GM19468 (cell line): Measurements from ENCODE around the gene ITGAL.
"Not testable (repeated sequence)": the region's sequence is repeated elsewhere in the genome, so short reads cannot be mapped to it uniquely, and the experiment has no call there.

Source experiments
- ATAC-seq: cut with Tn5 transposase; IDR thresholded peaks from one replicate; pipeline ENCODE4 v1.9.1; 2021; ENCODE audit warnings: mild to moderate bottlenecking, moderate library complexity, moderate number of reproducible peaks; ENCODE audit not compliant: unreplicated experiment; ENCODE audit errors: extremely low read depth

The ITGAL gene

DNA sequence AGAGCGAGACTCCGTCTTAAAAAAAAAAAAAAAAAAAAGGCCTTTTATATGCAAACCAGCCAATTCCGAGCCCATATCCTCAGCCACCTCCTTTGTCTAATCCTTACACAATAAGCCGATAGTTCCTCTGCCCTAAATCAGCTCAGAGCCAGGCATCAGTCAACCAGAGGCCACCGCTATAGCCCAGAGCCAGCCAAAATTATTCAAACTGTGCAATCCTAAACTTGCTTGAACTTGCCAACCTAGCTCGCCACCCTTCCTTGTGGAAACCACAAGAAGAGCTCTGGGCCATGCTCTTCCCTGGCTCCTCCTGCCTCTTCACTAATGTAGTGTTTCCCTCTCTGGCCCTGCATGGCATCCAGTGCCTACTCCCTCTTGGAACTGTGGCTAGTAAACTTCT lies 17.7 kb downstream of the ITGAL start:
- ATAC-seq = no peak

DNA sequence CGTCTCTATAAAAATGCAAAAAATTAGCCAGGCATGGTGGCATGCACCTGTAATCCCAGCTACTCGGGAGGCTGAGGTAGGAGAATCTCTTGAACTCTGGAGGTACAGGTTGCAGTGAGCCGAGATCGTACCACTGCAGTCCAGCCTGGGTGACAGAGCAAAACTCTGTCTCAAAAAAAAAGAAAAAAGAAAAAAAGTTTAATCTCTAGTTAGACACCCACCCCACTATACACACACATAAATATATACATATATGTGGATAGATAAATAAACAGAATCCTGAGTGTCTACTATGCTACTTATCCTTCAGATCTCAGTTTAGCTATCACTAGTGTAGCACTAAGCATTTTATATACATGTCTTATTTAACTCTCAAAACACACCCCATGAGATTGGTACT lies 18.7 kb downstream of the ITGAL start:
- ATAC-seq = no peak

GRCh38 chr16:30491744-30492308 lies 19.3 kb downstream of the ITGAL start:
- ATAC-seq = no peak

- no peak for ATAC-seq
Measured at GRCh38 chr16:30493941-30494488, 21.5 kb downstream of the ITGAL start.

DNA sequence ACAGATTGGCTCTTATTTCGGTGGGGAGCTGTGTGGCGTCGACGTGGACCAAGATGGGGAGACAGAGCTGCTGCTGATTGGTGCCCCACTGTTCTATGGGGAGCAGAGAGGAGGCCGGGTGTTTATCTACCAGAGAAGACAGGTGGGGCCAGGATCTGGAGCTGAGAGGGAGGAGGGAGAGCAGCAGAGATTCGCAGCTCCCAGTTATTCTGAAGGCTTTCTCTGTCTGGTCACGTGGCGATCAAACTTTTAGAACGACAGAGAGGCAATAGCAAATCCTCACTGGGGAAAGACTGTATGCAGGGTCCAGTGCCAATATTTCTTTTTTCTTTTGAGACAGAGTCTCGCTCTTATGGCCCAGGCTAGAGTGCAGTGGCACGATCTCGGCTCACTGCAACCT lies 22.2 kb downstream of the ITGAL start:
- ATAC-seq = no peak

DNA sequence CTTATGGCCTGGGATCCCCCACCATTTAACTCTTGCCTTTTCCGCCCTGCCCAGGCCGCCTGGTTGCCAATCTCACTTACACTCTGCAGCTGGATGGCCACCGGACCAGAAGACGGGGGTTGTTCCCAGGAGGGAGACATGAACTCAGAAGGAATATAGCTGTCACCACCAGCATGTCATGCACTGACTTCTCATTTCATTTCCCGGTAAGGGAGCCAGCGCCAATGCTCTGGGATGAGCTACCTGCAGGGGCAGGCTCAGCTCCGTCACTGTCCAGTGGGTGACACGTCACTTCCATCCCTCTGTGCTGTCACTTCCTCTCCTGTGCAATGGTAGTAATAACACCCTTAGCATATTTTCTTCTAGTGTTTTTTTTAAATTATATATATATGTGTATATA lies 26.7 kb downstream of the ITGAL start:
- ATAC-seq = no peak

- ATAC-seq = no peak
Measured at GRCh38 chr16:30503403-30504296, 31.1 kb downstream of the ITGAL start.

GRCh38 chr16:30509081-30509765 lies 36.7 kb downstream of the ITGAL start:
- no peak for ATAC-seq

- ATAC-seq = no peak
Measured at GRCh38 chr16:30510376-30510938, 37.9 kb downstream of the ITGAL start.

- no peak for ATAC-seq
Measured at GRCh38 chr16:30511509-30511908, 39.0 kb downstream of the ITGAL start.

DNA sequence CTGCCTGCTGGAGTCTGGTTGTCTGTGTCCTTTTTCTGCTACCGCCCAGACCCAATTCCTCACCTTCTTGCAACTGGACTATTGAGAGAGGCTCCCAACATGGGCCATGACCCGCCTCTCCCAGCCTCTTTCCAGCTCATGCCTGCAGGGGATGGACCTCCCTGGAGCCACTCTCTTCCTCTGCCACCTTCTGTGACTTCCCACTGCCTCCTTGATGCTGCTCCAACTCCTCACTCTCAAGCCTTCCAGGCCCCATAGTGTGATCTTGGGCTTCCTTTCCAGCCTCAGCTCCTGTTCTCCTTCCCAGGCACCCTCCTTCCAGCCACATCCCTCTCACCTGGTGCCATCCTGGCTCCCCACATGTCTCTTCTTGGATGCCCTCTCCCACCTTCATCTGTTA lies 42.7 kb downstream of the ITGAL start:
- ATAC-seq = no peak

DNA sequence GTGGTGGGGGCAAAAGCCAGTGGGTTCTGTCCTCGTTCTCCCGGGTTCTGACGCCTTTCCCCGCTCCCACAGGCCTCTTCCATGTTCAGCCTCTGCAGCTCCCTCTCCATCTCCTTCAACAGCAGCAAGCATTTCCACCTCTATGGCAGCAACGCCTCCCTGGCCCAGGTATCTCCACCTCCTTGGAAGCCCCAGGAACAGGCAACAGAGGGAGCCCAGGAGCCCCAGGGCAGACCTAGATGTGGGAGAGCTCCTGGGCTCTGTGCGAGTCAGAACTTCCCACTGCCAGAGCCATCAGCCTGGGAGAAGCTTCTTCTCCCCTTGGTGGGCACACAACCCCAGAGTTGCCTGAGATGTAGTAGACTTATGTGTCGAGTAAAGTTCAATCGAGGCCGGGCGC lies 46.0 kb downstream of the ITGAL start:
- ATAC-seq = no peak

DNA sequence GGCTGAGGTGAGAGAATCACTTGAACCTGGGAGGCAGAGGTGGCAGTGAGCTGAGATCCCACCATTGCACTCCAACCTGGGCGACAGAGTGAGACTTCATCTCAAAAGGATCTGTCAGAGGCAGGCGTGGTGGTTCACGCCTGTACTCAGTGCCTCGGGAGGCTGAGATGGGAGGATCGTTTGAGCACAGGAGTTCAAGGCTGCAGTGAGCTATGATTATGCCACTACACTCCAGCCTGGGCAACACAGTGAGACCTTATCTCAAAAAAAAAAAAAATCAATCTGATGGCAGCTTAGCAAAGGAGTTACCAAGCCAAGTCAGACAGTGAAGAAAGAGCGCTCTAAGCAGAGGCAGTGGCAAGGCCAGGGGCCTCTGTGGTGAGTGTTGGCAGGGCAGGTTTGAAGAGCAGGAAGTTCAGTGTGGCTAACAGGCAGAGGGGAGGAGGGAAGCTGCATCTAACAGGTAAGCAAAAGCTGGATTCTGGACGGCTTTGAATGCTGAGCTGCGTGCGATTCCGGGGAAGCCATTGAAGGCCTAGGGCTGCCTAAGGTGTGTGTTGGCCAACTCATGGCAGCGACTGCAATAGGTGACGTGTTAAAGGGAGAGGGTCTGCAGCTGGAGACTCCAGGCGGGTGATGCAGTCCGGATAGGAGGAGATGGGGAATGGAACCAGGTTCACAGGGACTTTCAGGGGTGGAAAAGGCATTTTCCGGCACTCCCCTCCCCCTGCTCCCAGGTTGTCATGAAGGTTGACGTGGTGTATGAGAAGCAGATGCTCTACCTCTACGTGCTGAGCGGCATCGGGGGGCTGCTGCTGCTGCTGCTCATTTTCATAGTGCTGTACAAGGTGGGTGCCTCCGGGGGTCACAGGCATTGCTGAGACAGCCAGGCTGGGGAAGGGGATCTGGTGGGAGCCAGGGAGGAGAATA lies 46.8 kb downstream of the ITGAL start:
- ATAC-seq = no peak

- ATAC-seq = no peak
Measured at GRCh38 chr16:30521476-30521872, 48.9 kb downstream of the ITGAL start.

DNA sequence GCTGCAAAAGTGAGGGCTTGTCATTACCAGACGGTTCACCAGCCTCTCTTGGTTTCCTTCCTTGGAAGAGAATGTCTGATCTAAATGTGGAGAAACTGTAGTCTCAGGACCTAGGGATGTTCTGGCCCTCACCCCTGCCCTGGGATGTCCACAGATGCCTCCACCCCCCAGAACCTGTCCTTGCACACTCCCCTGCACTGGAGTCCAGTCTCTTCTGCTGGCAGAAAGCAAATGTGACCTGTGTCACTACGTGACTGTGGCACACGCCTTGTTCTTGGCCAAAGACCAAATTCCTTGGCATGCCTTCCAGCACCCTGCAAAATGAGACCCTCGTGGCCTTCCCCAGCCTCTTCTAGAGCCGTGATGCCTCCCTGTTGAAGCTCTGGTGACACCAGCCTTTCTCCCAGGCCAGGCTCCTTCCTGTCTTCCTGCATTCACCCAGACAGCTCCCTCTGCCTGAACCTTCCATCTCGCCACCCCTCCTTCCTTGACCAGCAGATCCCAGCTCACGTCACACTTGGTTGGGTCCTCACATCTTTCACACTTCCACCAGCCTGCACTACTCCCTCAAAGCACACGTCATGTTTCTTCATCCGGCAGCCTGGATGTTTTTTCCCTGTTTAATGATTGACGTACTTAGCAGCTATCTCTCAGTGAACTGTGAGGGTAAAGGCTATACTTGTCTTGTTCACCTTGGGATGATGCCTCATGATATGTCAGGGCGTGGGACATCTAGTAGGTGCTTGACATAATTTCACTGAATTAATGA lies 49.5 kb downstream of the ITGAL start:
- no peak for ATAC-seq

GRCh38 chr16:30522702-30523463 lies 50.3 kb downstream of the ITGAL start:
- not testable (repeated sequence) for ATAC-seq

DNA sequence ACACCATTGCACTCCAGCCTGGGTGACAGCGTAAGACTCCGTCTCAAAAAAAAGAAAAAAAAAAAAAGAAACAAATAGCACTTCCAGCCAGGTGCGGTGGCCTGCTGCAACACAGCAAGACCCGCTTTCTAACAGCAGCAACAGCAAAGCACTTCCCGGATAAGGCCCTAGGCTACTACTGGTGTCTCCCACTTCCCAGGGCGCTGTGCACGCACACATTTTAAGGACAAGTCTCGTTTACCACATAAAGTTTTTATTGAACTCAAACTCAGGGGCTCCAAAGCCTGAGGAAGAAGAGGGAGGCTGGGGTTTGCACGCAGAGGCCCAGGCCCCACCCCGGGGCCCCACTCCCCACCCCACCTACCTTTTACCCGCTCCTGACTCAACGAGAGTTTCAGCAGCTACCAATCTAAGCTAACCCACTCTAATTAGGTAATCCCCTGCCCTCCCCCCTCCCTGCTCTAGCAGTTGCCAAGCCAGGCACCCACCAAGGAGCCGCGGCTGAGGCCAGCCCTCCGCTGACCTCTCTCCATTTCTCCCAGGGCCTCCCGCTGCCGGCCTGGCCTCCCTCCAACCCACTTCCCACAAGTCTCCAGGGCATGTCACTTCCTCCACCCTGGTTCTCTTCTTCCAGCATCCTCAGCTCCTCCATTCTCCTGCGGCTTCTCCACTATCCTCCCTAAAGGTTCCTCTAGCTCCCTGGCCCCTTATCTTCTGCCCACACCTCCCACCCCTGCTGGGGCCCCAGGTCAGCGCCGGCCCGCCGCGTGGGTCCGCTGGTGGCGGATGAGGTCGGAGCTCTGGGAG lies 51.4 kb downstream of the ITGAL start:
- ATAC-seq = no peak
